NOMO-1 treated with DMSO at 0.1 percent for 48 hours (cell line): ENCODE measurements around the gene KIF1B.
"Not testable (repeated sequence)": the region's sequence is repeated elsewhere in the genome, so short reads cannot be mapped to it uniquely, and the experiment has no call there.

Source experiments
- DNase-seq: peaks from one replicate; lab custom pipeline; 2025; ENCODE audit not compliant: unreplicated experiment; lab: John Stamatoyannopoulos, UW

Gene KIF1B

DNA sequence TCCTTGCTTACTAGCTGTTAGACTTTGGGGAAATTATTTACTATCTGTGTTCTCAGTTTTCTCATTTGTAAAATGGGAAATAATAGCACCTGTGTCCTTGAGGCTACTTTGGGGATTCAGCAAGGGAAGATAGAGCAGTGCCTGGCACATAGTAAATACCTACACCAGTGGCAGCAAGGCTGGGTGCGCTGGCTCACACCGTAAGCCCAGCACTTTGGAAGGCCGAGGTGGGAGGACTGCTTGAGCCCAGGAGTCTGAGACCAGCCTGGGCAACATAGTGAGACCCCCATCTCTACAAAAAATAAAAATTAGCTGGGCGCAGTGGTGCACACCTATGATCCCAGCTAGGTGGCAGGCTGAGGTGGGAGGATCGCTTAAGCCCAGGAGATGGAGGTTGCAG lies 211.3 kb downstream of the KIF1B start:
- DNase-seq, result no peak

- no peak for DNase-seq
Measured at GRCh38 chr1:10424034-10424433, 213.7 kb downstream of the KIF1B start.

DNA sequence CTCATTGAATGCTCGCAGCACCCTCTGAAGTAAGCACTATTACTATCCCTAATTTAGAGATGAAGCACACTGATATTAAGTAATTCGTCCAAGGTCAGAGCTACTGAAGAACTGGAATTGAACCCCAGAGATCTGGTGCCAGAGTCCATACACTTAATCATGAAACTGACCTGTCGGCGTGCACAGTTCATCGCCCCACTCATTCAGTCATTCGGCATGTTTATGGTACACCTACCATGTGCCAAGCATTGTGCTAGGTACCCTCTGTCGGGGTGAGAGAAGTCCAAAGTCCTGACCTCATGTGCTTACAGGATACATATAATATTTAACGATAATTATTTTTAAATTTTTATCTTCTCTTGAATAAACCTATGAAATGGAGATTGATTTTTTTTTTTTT lies 214.3 kb downstream of the KIF1B start:
- DNase-seq, result no peak

GRCh38 chr1:10425826-10426534 lies 215.6 kb downstream of the KIF1B start:
- DNase-seq, result not testable (repeated sequence)

DNA sequence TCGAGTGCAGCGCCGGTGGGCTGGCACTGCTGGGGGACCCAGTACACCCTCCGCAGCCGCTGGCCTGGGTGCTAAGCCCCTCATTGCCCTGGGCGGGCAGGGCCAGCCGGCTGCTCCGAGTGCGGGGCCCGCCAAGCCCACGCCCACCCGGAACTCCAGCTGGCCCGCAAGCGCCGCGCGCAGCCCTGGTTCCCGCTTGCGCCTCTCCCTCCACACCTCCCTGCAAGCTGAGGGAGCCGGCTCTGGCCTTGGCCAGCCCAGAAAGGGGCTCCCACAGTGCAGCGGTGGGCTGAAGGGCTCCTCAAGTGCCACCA lies 216.1 kb downstream of the KIF1B start:
- DNase-seq, result not testable (repeated sequence)

GRCh38 chr1:10428984-10429383 lies 218.6 kb downstream of the KIF1B start:
- no peak for DNase-seq

DNA sequence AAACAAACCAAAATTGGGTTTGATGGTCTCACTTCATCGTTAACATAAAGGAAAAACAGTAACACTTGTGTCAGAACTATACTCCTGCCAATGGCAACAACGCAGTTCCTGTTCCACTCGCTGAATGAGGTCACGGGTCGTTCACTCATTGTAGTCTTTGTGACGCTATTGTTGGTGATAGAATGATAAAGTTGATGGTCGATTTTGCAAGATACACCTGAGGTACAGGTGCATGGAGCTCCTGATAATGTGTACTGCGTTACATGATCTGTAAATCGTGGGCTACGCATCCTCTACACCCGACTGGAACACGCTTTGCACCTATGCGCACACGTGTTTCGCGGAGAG lies 219.5 kb downstream of the KIF1B start:
- DNase-seq, result peak; percentile 30

DNA sequence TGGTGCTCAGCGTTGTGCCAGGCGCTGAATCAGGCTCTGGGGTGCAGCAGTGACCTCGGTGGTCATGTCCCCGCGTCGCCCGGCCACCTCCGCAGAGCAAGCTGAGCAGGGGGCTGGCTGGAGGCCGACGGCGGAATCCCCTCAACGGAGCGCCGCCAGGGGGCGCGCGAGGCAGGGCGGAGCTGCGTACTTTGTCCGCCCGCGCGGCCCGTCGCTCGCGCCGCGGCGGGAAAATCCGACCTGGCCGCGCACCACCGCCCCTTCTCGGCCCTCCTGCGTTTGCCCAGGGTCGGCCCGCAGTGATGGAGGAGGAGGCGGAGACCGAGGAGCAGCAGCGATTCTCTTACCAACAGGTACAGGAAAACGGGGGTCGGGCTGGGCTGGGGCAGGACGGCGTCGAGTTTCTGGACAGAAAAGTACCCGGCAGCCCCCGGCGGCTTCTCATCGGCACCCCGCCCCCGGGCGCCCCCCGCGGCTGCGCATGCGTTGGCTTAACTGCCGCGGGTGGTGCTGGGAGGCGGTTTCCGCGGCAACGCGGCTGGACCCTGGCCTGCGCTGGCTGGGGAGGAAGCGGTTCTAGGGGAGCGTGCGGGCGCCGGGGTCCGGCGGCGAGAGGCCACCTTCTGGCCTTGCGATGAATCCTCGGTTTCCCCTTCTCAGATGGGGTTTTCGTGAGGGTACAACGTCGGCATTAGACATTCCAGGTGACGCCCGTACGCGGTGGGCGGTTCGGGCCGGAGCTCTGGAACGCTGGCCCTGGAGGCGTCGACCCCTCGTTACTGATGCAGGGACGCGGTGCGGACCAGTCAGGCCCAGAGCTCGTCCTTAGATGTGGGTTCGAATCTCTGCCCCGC lies 220.1 kb downstream of the KIF1B start, which contains the start of gene CENPS:
Gene CENPS (plus strand): TSS at position 218 of the 854 bp plus-strand sequence. CDS start 85 bp downstream, at position 303.
- DNase-seq, result peak; percentile 73
